DND-41 (cell line): ENCODE data around the gene RARRES1.

Experiments used
- ATAC-seq: fragments of 200-7000 bp; cut with Tn5 transposase; 3 replicates; pipeline ENCODE4 v1.9.1; 2021; ENCODE audit warnings: low read depth; ENCODE audit not compliant: insufficient read depth
- DNase-seq: peaks from one replicate; pipeline ENCODE4 v3.0.0-alpha.2; 2020
- H2AFZ ChIP-seq: 2 replicates; pipeline ENCODE4 v1.6.0; 2012; ENCODE audit warnings: low read depth, low read length
- H3K27ac ChIP-seq: 2 replicates; pipeline ENCODE4 v1.5.1; 2012; ENCODE audit warnings: low read length, inconsistent platforms
- H3K27me3 ChIP-seq: fragments of 200-600 bp; sonication (generic); 2 replicates; pipeline ENCODE4 v1.6.0; 2012; ENCODE audit warnings: low read length, mild to moderate bottlenecking, inconsistent platforms; ENCODE audit not compliant: insufficient read depth, poor library complexity
- H3K36me3 ChIP-seq: 2 replicates; pipeline ENCODE4 v1.5.1; 2012; ENCODE audit warnings: low read length, inconsistent platforms; ENCODE audit not compliant: insufficient read depth
- H3K4me1 ChIP-seq: 2 replicates; pipeline ENCODE4 v1.5.1; 2012; ENCODE audit warnings: mild to moderate bottlenecking, low read length; ENCODE audit not compliant: insufficient read depth
- H3K4me2 ChIP-seq: 2 replicates; pipeline ENCODE4 v1.6.0; 2012; ENCODE audit warnings: mild to moderate bottlenecking, moderate library complexity, low read length, inconsistent platforms; ENCODE audit not compliant: insufficient read depth
- H3K4me3 ChIP-seq, 2 experiments: fragments of 200-600 bp in 1 of 2; shearing (Covaris generic) in 1 of 2; 2 replicates each; pipeline ENCODE4 v1.5.1; 2012 to 2016; ENCODE audit warnings: inconsistent platforms in 2 of 2, low read length in 2 of 2, mild to moderate bottlenecking in 2 of 2, low read depth in 1 of 2, moderate library complexity in 1 of 2
- H3K79me2 ChIP-seq: 2 replicates; pipeline ENCODE4 v1.6.0; 2012; ENCODE audit warnings: low read length, inconsistent platforms; ENCODE audit not compliant: insufficient read depth
- H3K9ac ChIP-seq: 2 replicates; pipeline ENCODE4 v1.6.0; 2012; ENCODE audit warnings: low read depth, mild to moderate bottlenecking, inconsistent platforms, low read length, moderate library complexity
- H3K9me3 ChIP-seq: 2 replicates; pipeline ENCODE4 v1.5.1; 2012; ENCODE audit warnings: low read length, moderate library complexity, mild to moderate bottlenecking, inconsistent platforms; ENCODE audit not compliant: insufficient read depth, severe bottlenecking
- H4K20me1 ChIP-seq: 2 replicates; pipeline ENCODE4 v1.6.0; 2012; ENCODE audit warnings: low read length; ENCODE audit not compliant: insufficient read depth
- CTCF ChIP-seq: IDR thresholded peaks from 2 replicates; pipeline ENCODE4 v1.5.1; 2012; ENCODE audit warnings: borderline replicate concordance, low read length, moderate library complexity, mild to moderate bottlenecking; ENCODE audit not compliant: poor library complexity, severe bottlenecking; ENCODE audit errors: extremely low read depth
- EZH2 ChIP-seq: IDR thresholded peaks from 3 replicates; pipeline ENCODE4 v1.6.1; 2012; ENCODE audit warnings: borderline replicate concordance, low read depth, mild to moderate bottlenecking, moderate library complexity, low read length, inconsistent platforms; ENCODE audit not compliant: severe bottlenecking

Gene RARRES1

GRCh38 chr3:158775426-158776410 is 43.5 kb upstream of the RARRES1 start:
- no peaks in the 10 kb centered on the region for H3K9me3 ChIP-seq
- H3K27ac ChIP-seq = no peak overlapping the region
- no peaks in the 10 kb centered on the region for H4K20me1 ChIP-seq
- no peaks in the 10 kb centered on the region for H3K79me2 ChIP-seq
- no peak for DNase-seq
- H3K4me3 ChIP-seq = no peak overlapping the region
- H3K36me3 ChIP-seq = no peaks in the 10 kb centered on the region
- H3K4me2 ChIP-seq = no peak overlapping the region
- no peak for TF ChIP-seq EZH2
- no peak for TF ChIP-seq CTCF
- peak; percentile 56; the same call in 1 of the 3 replicates for ATAC-seq
- H3K27me3 ChIP-seq = no peaks in the 10 kb centered on the region
- no peak overlapping the region for H2AFZ ChIP-seq
- no peak overlapping the region for H3K9ac ChIP-seq
- H3K4me1 ChIP-seq = no peaks in the 10 kb centered on the region

DNA sequence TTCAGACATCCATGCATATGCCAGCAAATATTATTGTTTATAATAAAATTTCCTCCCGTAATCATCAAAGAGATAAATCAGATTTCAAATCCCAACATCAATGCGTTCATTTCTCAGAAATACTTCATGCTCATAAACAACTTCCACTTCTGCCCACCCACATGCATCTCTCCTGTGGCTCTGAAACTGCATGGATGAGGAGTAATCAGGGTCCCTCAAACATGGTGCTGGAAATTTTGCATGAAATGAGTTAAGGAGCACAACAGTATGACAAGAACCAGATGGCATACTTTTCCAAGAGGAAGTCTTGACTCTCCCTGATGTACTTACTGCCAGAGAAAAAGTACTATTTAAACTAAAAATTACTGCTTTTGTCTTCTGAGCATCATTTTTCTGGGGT is 42.7 kb upstream of the RARRES1 start:
- H3K4me2 ChIP-seq = no peak overlapping the region
- no peaks in the 10 kb centered on the region for H3K36me3 ChIP-seq
- H3K9me3 ChIP-seq = no peaks in the 10 kb centered on the region
- TF ChIP-seq EZH2 = no peak
- TF ChIP-seq CTCF = no peak
- H3K4me1 ChIP-seq = no peaks in the 10 kb centered on the region
- no peaks in the 10 kb centered on the region for H3K79me2 ChIP-seq
- H3K27ac ChIP-seq = no peak overlapping the region
- no peak overlapping the region for H3K4me3 ChIP-seq
- DNase-seq = no peak
- no peak for ATAC-seq
- no peak overlapping the region for H2AFZ ChIP-seq
- no peak overlapping the region for H3K9ac ChIP-seq
- no peaks in the 10 kb centered on the region for H4K20me1 ChIP-seq
- H3K27me3 ChIP-seq = no peaks in the 10 kb centered on the region

DNA sequence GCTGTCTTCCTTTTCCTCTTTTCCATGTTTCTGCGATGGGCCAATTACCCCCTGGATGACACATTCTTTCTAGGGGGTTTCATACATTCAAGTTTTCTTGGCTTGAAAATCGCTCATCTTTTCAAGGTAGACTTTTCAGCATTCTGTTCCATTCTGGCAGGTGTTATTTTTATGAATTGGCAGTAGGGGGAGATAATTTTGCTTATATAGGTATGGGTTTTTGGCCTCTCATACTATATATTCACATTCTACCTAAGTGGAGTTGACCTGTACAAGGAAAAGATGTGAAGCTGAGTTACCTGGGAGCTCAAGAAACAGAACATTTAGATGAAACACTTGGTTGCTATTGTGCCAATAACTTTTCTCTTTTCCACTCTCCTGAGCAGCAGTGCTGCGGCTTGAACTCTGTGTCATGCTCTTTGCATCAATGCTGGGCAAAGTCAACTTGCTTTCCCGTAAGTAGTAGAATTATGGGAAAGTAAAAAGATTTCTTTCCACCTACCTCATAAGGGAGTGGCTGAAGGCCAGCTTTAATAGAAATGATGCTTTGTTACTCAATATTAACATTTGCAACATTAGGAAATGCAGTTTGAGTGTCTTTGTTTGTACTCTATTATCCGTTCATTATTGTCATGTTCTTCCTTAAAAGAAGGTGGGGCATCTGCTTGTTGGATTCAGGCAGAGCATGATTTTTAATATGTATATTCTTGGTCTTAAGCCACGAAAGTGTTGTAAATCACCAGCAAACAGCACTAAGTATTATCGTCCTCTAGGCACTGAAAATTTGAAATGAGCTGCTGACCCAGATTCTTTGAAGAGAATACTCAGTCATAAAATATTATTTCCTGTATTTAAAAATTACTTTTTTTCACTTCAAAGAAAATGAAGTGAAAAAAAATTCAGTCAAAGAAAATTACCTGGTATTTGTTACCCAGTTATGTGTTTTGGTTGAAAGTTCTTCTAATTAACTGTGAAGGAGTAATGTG is 41.9 kb upstream of the RARRES1 start:
- Histone ChIP-seq H3K36me3 (no peaks in the 10 kb centered on the region), H3K27me3 (no peaks in the 10 kb centered on the region), H3K9me3 (no peaks in the 10 kb centered on the region), H3K4me2 (no peak overlapping the region), H3K9ac (no peak overlapping the region), H3K4me3 (no peak overlapping the region), H2AFZ (no peak overlapping the region), H3K27ac (no peak overlapping the region), H3K4me1 (no peaks in the 10 kb centered on the region), H3K79me2 (no peaks in the 10 kb centered on the region), H4K20me1 (no peaks in the 10 kb centered on the region)
- DNase-seq (no peak), ATAC-seq (no peak)
- TF ChIP-seq CTCF (no peak), EZH2 (no peak)
